CD4-positive, alpha-beta T cell treated with Interleukin-17A for 4 hours (primary cell): ENCODE data around the gene MYL6.
"Not testable (repeated sequence)": the region's sequence is repeated elsewhere in the genome, so short reads cannot be mapped to it uniquely, and the experiment has no call there.

Experiments used
- DNase-seq: peaks from one replicate; pipeline ENCODE4 v3.0.0-alpha.2; 2020; ENCODE audit warnings: mixed read lengths

The MYL6 gene

GRCh38 chr12:56190695-56191155 is 32.6 kb downstream of the MYL6 start:
- DNase-seq = no peak

- DNase-seq = no peak
Measured at GRCh38 chr12:56192582-56192981, 34.4 kb downstream of the MYL6 start.

- DNase-seq = peak; percentile 82
Measured at GRCh38 chr12:56193025-56193578, 34.9 kb downstream of the MYL6 start.

GRCh38 chr12:56196818-56197550 is 38.8 kb downstream of the MYL6 start:
- not testable (repeated sequence) for DNase-seq

GRCh38 chr12:56197921-56198635 is 39.9 kb downstream of the MYL6 start:
- no peak for DNase-seq

- DNase-seq = no peak
Measured at GRCh38 chr12:56198836-56199235, 40.7 kb downstream of the MYL6 start.

- DNase-seq = no peak
Measured at GRCh38 chr12:56202366-56202765, 44.2 kb downstream of the MYL6 start.

- no peak for DNase-seq
Measured at GRCh38 chr12:56202838-56203237, 44.7 kb downstream of the MYL6 start.

- DNase-seq = no peak
Measured at GRCh38 chr12:56204275-56204674, 46.1 kb downstream of the MYL6 start.

- DNase-seq = no peak
Measured at GRCh38 chr12:56205445-56205844, 47.3 kb downstream of the MYL6 start.

GRCh38 chr12:56206452-56207166 is 48.5 kb downstream of the MYL6 start:
- DNase-seq = peak; percentile 52

- DNase-seq = no peak
Measured at GRCh38 chr12:56208006-56208405, 49.8 kb downstream of the MYL6 start.
